IMR-90 (cell line): ENCODE results near the gene COL25A1. TPM values are rescaled to one million over a fixed set of nuclear protein-coding genes. Genes with fewer than 3 reads are reported as not detected.

Source experiments
- ATAC-seq: fragments of 200-7000 bp; cut with Tn5 transposase; 2 replicates; pipeline ENCODE4 v1.9.1; 2020; ENCODE audit warnings: low read depth, mild to moderate bottlenecking, moderate library complexity
- BruUV-seq: library from RNA; stranded (reverse); fragments of 400-500 nt; replicated peaks from 2 replicates; lab custom pipeline; 2021; lab: Mats Ljungman, UMichigan
- CTCF ChIA-PET: fragments of 300-600 bp; formaldehyde crosslinking; extraction: SDS; loops from one replicate; lab custom pipeline; 2021; ENCODE audit warnings: antibody characterized with exemption; lab: Yijun Ruan, JAX
- POLR2A ChIA-PET: fragments of 300-600 bp; sonication (Branson Sonifier 250); formaldehyde crosslinking; loops from one replicate; lab custom pipeline; 2022; ENCODE audit warnings: antibody characterized with exemption; ENCODE audit not compliant: unreplicated experiment; lab: Charles Lee
- DNase-seq: peaks from one replicate; pipeline ENCODE4 v3.0.0; 2013
- H2AFZ ChIP-seq: replicated peaks from 2 replicates; pipeline ENCODE3; 2013; ENCODE audit warnings: low read length, mild to moderate bottlenecking; ENCODE audit not compliant: poor library complexity
- H2AK5ac ChIP-seq: 2 replicates; pipeline ENCODE4 v1.6.1; 2013; ENCODE audit warnings: low read depth, low read length, inconsistent platforms
- H2AK9ac ChIP-seq: replicated peaks from 2 replicates; pipeline ENCODE3; 2013; ENCODE audit warnings: mild to moderate bottlenecking, low read depth, low read length, moderate library complexity; ENCODE audit not compliant: poor library complexity
- H2BK120ac ChIP-seq: 2 replicates; pipeline ENCODE4 v1.6.1; 2013; ENCODE audit warnings: low read depth, low read length, inconsistent platforms
- H2BK15ac ChIP-seq: 3 replicates; pipeline ENCODE4 v1.6.1; 2013; ENCODE audit warnings: low read depth, low read length, inconsistent platforms
- H2BK20ac ChIP-seq: 2 replicates; pipeline ENCODE4 v1.6.1; 2013; ENCODE audit warnings: low read depth, mild to moderate bottlenecking, inconsistent platforms, low read length, moderate library complexity
- H2BK5ac ChIP-seq: 2 replicates; pipeline ENCODE4 v1.6.1; 2013; ENCODE audit warnings: mild to moderate bottlenecking, low read depth, low read length, inconsistent platforms; ENCODE audit not compliant: poor library complexity, severe bottlenecking
- H3K14ac ChIP-seq: replicated peaks from 2 replicates; pipeline ENCODE4 v1.6.1; 2013; ENCODE audit warnings: low read depth, low read length, inconsistent platforms
- H3K18ac ChIP-seq: 2 replicates; pipeline ENCODE4 v1.6.1; 2013; ENCODE audit warnings: low read depth, low read length, control low read depth
- H3K23ac ChIP-seq: 2 replicates; pipeline ENCODE4 v1.6.1; 2013; ENCODE audit warnings: low read depth, low read length, inconsistent platforms
- H3K27ac ChIP-seq: 2 replicates; pipeline ENCODE4 v1.5.1; 2013; ENCODE audit warnings: mild to moderate bottlenecking, control low read depth, low read length; ENCODE audit not compliant: insufficient read depth
- H3K27me3 ChIP-seq: 2 replicates; pipeline ENCODE4 v1.6.1; 2013; ENCODE audit warnings: low read length; ENCODE audit not compliant: control insufficient read depth, insufficient read depth
- H3K36me3 ChIP-seq: 2 replicates; pipeline ENCODE4 v1.6.1; 2013; ENCODE audit warnings: low read length, mixed read lengths; ENCODE audit not compliant: control insufficient read depth, insufficient read depth
- H3K4ac ChIP-seq: 2 replicates; pipeline ENCODE4 v1.6.1; 2013; ENCODE audit warnings: low read depth, low read length, inconsistent platforms
- H3K4me1 ChIP-seq: 2 replicates; pipeline ENCODE4 v1.6.1; 2013; ENCODE audit warnings: low read length, mixed read lengths; ENCODE audit not compliant: control insufficient read depth, insufficient read depth
- H3K4me2 ChIP-seq: 2 replicates; pipeline ENCODE4 v1.6.1; 2013; ENCODE audit warnings: low read depth, mild to moderate bottlenecking, control low read depth, low read length, moderate library complexity
- H3K4me3 ChIP-seq: 2 replicates; pipeline ENCODE4 v1.5.1; 2013; ENCODE audit warnings: low read depth, mild to moderate bottlenecking, control low read depth, low read length, moderate library complexity; ENCODE audit not compliant: insufficient read depth
- H3K56ac ChIP-seq: 2 replicates; pipeline ENCODE4 v1.6.1; 2013; ENCODE audit warnings: low read length, inconsistent platforms; ENCODE audit not compliant: insufficient read depth; ENCODE audit errors: extremely low read depth
- H3K79me1 ChIP-seq, 2 experiments: 2 replicates each; pipeline ENCODE4 v1.6.1; 2013; ENCODE audit warnings: low read length in 2 of 2, inconsistent platforms in 1 of 2, low read depth in 1 of 2
- H3K9ac ChIP-seq: 2 replicates; pipeline ENCODE4 v1.6.1; 2013; ENCODE audit warnings: low read depth, low read length, control low read depth
- H3K9me1 ChIP-seq: 2 replicates; pipeline ENCODE4 v1.6.1; 2013; ENCODE audit warnings: low read length, inconsistent platforms; ENCODE audit not compliant: insufficient read depth
- H3K9me3 ChIP-seq: 2 replicates; pipeline ENCODE4 v1.6.1; 2013; ENCODE audit warnings: low read length; ENCODE audit not compliant: control insufficient read depth, insufficient read depth
- H4K20me1 ChIP-seq: 2 replicates; pipeline ENCODE4 v1.6.1; 2013; ENCODE audit warnings: low read length, inconsistent platforms; ENCODE audit not compliant: insufficient read depth
- H4K5ac ChIP-seq: 2 replicates; pipeline ENCODE4 v1.6.1; 2013; ENCODE audit warnings: mild to moderate bottlenecking, low read depth, low read length, control low read depth
- H4K8ac ChIP-seq, 2 experiments: 2 replicates each; pipeline ENCODE4 v1.6.1; 2013; ENCODE audit warnings: low read depth in 2 of 2, low read length in 2 of 2, control low read depth in 1 of 2, inconsistent platforms in 1 of 2
- H4K91ac ChIP-seq: 2 replicates; pipeline ENCODE4 v1.6.1; 2013; ENCODE audit warnings: low read depth, low read length, inconsistent platforms; ENCODE audit not compliant: insufficient read depth
- BHLHE40 ChIP-seq: fragments of 150-350 bp; IDR thresholded peaks from 2 replicates; pipeline ENCODE4 v1.6.1; 2016; ENCODE audit warnings: mild to moderate bottlenecking, low read depth, low read length
- CEBPB ChIP-seq: IDR thresholded peaks from 2 replicates; pipeline ENCODE4 v1.6.1; 2012; ENCODE audit warnings: low read depth, low read length, improper control_type of control experiment
- CHD1 ChIP-seq: IDR thresholded peaks from 2 replicates; pipeline ENCODE4 v1.6.1; 2012; ENCODE audit warnings: low read depth, low read length, improper control_type of control experiment
- FOS ChIP-seq: fragments of 150-350 bp; IDR thresholded peaks from 2 replicates; pipeline ENCODE4 v1.6.1; 2016; ENCODE audit warnings: low read depth, low read length
- MAZ ChIP-seq: IDR thresholded peaks from 2 replicates; pipeline ENCODE4 v1.6.1; 2012; ENCODE audit warnings: low read depth, mild to moderate bottlenecking, low read length, improper control_type of control experiment, moderate library complexity, borderline replicate concordance
- MXI1 ChIP-seq: IDR thresholded peaks from 2 replicates; pipeline ENCODE4 v1.6.1; 2012; ENCODE audit warnings: low read depth, mild to moderate bottlenecking, low read length, moderate library complexity, borderline replicate concordance
- NFE2L2 ChIP-seq: fragments of 150-350 bp; IDR thresholded peaks from 2 replicates; pipeline ENCODE4 v1.6.1; 2016; ENCODE audit warnings: low read depth, mild to moderate bottlenecking, low read length
- POLR2A ChIP-seq: IDR thresholded peaks from 2 replicates; pipeline ENCODE4 v1.6.1; 2012; ENCODE audit warnings: mild to moderate bottlenecking, low read depth, low read length
- RAD21 ChIP-seq: IDR thresholded peaks from 2 replicates; pipeline ENCODE4 v1.6.1; 2012; ENCODE audit warnings: low read length, improper control_type of control experiment
- RCOR1 ChIP-seq: IDR thresholded peaks from 2 replicates; pipeline ENCODE4 v1.6.1; 2012; ENCODE audit warnings: mild to moderate bottlenecking, low read length, improper control_type of control experiment; ENCODE audit not compliant: insufficient replicate concordance
- SMC3 ChIP-seq: fragments of 150-350 bp; IDR thresholded peaks from 2 replicates; pipeline ENCODE4 v1.6.1; 2016; ENCODE audit warnings: low read depth, mild to moderate bottlenecking, antibody characterized with exemption, low read length, moderate library complexity
- USF2 ChIP-seq: fragments of 150-350 bp; IDR thresholded peaks from 2 replicates; pipeline ENCODE4 v1.6.1; 2017; ENCODE audit warnings: mild to moderate bottlenecking, antibody characterized with exemption, low read length, low read depth
- WGBS, 2 experiments: methylation state at CpG; one replicate each; pipeline versions ENCODE4 v1.1.5 to v1.1.7; 2013; ENCODE audit warnings: missing lambda C conversion rate in 2 of 2; ENCODE audit not compliant: insufficient read length in 1 of 2; ENCODE audit errors: extremely low coverage in 2 of 2; 5-methylcytosine and 5-hydroxymethylcytosine counted together
- dilution Hi-C: fragments of 300-500 bp; cut with HindIII; formaldehyde crosslinking; loops from one replicate; pipeline ENCODE4 v1.14.3; 2018; ENCODE audit warnings: low sequenced_read_pairs; ENCODE audit not compliant: unreplicated experiment
- in situ Hi-C: fragments of 300-500 bp; cut with MboI; formaldehyde crosslinking; loops from 3 replicates; pipeline ENCODE4 v1.14.3; 2019; ENCODE audit warnings: low sequenced_read_pairs, inconsistent platforms, mixed read lengths
- intact Hi-C: fragments of 100-400 bp; cut with micrococcal nuclease; formaldehyde crosslinking; loops from 2 replicates; pipeline ENCODE4 v1.10.0; 2022
- polyA plus RNA-seq, 3 experiments: library from polyadenylated mRNA; depleted of rRNA; stranded (reverse); fragments of >200 nt; gene quantifications; 2 replicates each; pipeline ENCODE4 v1.2.3, GENCODE V29; 2012; ENCODE audit warnings: low replicate concordance in 1 of 3
- total RNA-seq: library from RNA; depleted of rRNA; stranded (reverse); fragments of >200 nt; gene quantifications from 2 replicates; pipeline ENCODE4 v1.2.3, GENCODE V29; 2012
- TF ChIP-seq, protein P1 (sequence below): fragments of 150-350 bp; IDR thresholded peaks from 2 replicates; pipeline ENCODE4 v1.6.1; 2016; ENCODE audit warnings: low read depth, mild to moderate bottlenecking, low read length, moderate library complexity, borderline replicate concordance

Gene COL25A1
- total and polyA plus RNA-seq, 2 of the 4 experiments (the other 2 are of a cell fraction): under 0.01 to 0.05 TPM

DNA sequence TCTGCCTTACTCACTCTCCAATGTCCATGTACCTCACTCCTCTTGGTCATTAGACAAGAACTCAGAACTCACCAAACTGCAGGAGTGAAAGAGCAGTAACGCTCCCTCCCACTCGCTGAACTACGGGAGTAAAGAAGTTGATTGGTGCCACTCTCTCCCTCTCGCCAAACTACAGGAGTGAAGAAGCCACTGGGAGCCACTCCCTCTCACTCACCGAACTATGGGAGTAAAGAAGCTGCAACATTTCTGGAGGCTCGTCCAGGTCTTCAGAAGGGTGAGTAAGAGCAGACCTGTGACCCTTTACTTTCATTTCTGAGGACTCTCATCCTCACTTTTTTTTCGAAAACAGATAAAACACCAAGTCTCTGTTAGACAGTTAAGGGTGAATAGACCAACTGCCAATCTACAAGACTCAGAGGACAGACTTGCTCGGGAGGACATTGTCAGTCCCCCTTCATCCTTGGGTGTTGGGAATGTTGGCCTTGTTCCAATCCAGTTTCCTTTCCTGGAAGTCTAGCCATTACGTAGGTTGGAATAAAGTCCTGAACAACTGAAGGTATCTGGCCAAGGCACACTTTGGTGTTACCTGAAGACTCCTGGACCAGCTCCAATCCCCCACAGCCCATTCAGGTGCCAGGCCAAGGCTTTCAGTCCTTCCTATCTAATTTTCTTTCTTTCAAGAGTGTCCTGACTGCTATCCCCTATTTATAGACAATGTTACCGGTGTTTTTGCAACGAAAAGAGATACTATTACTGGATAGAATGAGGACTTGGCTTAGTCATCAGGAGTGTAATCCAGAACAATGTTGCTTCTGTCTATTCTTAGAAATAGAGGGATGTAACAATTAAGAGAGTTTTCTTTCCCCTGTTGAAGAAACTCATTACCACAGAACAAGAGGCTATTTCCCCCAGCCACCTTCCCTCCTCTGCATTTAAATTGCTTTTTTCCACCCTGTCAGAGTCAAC lies 11.0 kb upstream of the COL25A1 start (continued):
- no peak for TF ChIP-seq POLR2A

DNA sequence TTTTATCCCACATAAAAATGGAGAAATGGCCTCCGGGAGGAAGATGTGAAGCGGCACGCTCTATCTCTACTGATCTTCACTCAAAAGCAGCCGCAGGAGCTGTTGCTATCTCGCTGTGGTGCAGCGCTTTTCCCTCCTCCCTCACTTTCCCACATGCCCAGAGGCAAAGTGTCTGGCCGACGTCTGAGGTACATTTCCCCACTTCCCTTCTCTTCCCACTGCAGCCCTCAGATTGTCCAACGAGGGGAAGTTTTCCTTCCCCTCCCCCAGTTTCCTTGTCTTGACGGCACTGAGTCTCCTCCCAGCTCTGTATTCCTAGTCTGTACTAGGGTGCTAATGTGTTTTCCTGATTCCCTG lies 660 bp upstream of the COL25A1 start:
- Histone ChIP-seq H3K9me3 (peaks cover 5% of the 10 kb centered on the region; the same call in 1 of the 2 replicates), H2BK15ac (no peak overlapping the region), H3K27me3 (peaks cover 36% of the 10 kb centered on the region), H3K56ac (no peak overlapping the region), H3K18ac (no peak overlapping the region), H4K91ac (no peak overlapping the region), H3K4me2 (peak overlapping the region; percentile 94), H3K4me3 (peak overlapping the region; percentile 44; the same call in 1 of the 2 replicates), H3K27ac (no peak overlapping the region), H4K5ac (no peak overlapping the region), H2AK9ac (no peak overlapping the region), H3K14ac (no peak overlapping the region), H2AK5ac (no peak overlapping the region), H2AFZ (peak overlapping the region; percentile 77), H3K23ac (no peak overlapping the region), H3K4me1 (no peaks in the 10 kb centered on the region), H2BK120ac (no peak overlapping the region), H2BK5ac (no peak overlapping the region), H2BK20ac (no peak overlapping the region), H3K9me1 (no peaks in the 10 kb centered on the region), H3K9ac (no peak overlapping the region), H4K8ac (no peak overlapping the region), H3K79me1 (no peaks in the 10 kb centered on the region), H4K20me1 (no peaks in the 10 kb centered on the region), H3K36me3 (no peaks in the 10 kb centered on the region), H3K4ac (no peak overlapping the region)
- in situ Hi-C loops: no loop called here
- dilution Hi-C loops: no loop called here
- BruUV-seq: no TSS peak
- ChIA-PET POLR2A (no interaction called here), CTCF (no interaction called here)
- DNase-seq (no peak), ATAC-seq (peak; percentile 42)
- intact Hi-C loops: no loop called here
- 0% methylated on average over 1 of the region's 10 CpGs; no CpG with 5 or more reads in 1 of the 2 experiments for WGBS, 2 experiments
- TF ChIP-seq, protein P1, sequence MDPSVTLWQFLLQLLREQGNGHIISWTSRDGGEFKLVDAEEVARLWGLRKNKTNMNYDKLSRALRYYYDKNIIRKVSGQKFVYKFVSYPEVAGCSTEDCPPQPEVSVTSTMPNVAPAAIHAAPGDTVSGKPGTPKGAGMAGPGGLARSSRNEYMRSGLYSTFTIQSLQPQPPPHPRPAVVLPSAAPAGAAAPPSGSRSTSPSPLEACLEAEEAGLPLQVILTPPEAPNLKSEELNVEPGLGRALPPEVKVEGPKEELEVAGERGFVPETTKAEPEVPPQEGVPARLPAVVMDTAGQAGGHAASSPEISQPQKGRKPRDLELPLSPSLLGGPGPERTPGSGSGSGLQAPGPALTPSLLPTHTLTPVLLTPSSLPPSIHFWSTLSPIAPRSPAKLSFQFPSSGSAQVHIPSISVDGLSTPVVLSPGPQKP: no peak
- TF ChIP-seq BHLHE40: no peak
- no peak for TF ChIP-seq USF2
- TF ChIP-seq RCOR1: no peak
- TF ChIP-seq MXI1: no peak
- TF ChIP-seq FOS: no peak
- TF ChIP-seq RAD21: no peak
- TF ChIP-seq MAZ: no peak
- no peak for TF ChIP-seq CEBPB
- TF ChIP-seq NFE2L2: no peak
- TF ChIP-seq CHD1: no peak
- no peak for TF ChIP-seq POLR2A
- no peak for TF ChIP-seq SMC3
